K562 (cell line): Measurements from ENCODE around the gene ANK3. TPM values are rescaled to one million over a fixed set of nuclear protein-coding genes. Genes with fewer than 3 reads are reported as not detected.
A peak's percentile ranks its signal among the peaks of the same experiment; 100 is the strongest.

Experiments
- ADNP ChIP-seq: fragments of 200-800 bp; sonication (Bioruptor generic); IDR thresholded peaks from 2 replicates; pipeline ENCODE4 v1.6.1; 2016; ENCODE audit warnings: missing genetic modification characterization, missing compliant biosample characterization
- ARNT ChIP-seq, 2 experiments: fragments of 450-650 bp; IDR thresholded peaks; 2 replicates each; pipeline ENCODE4 v1.6.1; 2016; ENCODE audit warnings: mild to moderate bottlenecking in 1 of 2
- ATF7 ChIP-seq: fragments of 450-650 bp; IDR thresholded peaks from 2 replicates; pipeline ENCODE4 v1.7.1; 2014; ENCODE audit warnings: mild to moderate bottlenecking, moderate library complexity
- CCAR2 ChIP-seq: fragments of 200-400 bp; formaldehyde crosslinking; IDR thresholded peaks from 2 replicates; pipeline ENCODE4 v1.6.1; 2017; ENCODE audit warnings: mild to moderate bottlenecking, low read depth, low read length
- DDX20 ChIP-seq: fragments of 450-650 bp; IDR thresholded peaks from 2 replicates; pipeline ENCODE4 v1.6.1; 2016; ENCODE audit warnings: missing genetic modification characterization, low read depth, mild to moderate bottlenecking, missing compliant biosample characterization, moderate library complexity
- ESRRA ChIP-seq: fragments of 450-650 bp; IDR thresholded peaks from 2 replicates; pipeline ENCODE4 v1.6.1; 2014; ENCODE audit warnings: low read depth, mild to moderate bottlenecking, moderate library complexity, borderline replicate concordance
- GABPA ChIP-seq: fragments of 200-800 bp; sonication (Bioruptor generic); conservative IDR thresholded peaks from 2 replicates; pipeline ENCODE4 v1.6.1; 2016; ENCODE audit warnings: low read depth, missing genetic modification characterization, missing compliant biosample characterization
- JUN ChIP-seq, 2 experiments: sonication (generic) in 1 of 2; formaldehyde crosslinking in 1 of 2; IDR thresholded peaks; 2 replicates each; pipeline versions ENCODE4 v1.6.1 to v1.8.0; 2012 to 2022; ENCODE audit warnings: borderline replicate concordance in 2 of 2, mild to moderate bottlenecking in 2 of 2, improper control_type of control experiment in 1 of 2, low read depth in 1 of 2, low read length in 1 of 2, missing genetic modification reagents in 1 of 2
- KDM5B ChIP-seq: fragments of 200-600 bp; sonication (generic); IDR thresholded peaks from 2 replicates; pipeline ENCODE4 v1.6.1; 2012; ENCODE audit warnings: low read depth, mild to moderate bottlenecking, moderate library complexity, low read length, control low read depth, inconsistent platforms; ENCODE audit not compliant: insufficient replicate concordance
- MCM2 ChIP-seq: fragments of 450-650 bp; IDR thresholded peaks from 2 replicates; pipeline ENCODE4 v1.6.1; 2017; ENCODE audit warnings: low read depth, mild to moderate bottlenecking
- NELFE ChIP-seq: IDR thresholded peaks from 2 replicates; pipeline ENCODE4 v1.6.1; 2011; ENCODE audit warnings: mild to moderate bottlenecking; ENCODE audit not compliant: insufficient read depth, insufficient read length
- POLR2H ChIP-seq: IDR thresholded peaks from 2 replicates; pipeline ENCODE4 v1.6.1; 2016; ENCODE audit warnings: missing genetic modification characterization, low read depth, mild to moderate bottlenecking, control low read depth, missing compliant biosample characterization, moderate library complexity
- SAFB ChIP-seq: fragments of 200-400 bp; formaldehyde crosslinking; IDR thresholded peaks from 2 replicates; pipeline ENCODE4 v1.6.1; 2017; ENCODE audit warnings: low read depth, low read length, borderline replicate concordance
- SMAD2 ChIP-seq: fragments of 150-350 bp; IDR thresholded peaks from 2 replicates; pipeline ENCODE4 v1.6.1; 2014; ENCODE audit warnings: low read depth, mild to moderate bottlenecking, low read length
- SMAD3 ChIP-seq: fragments of 450-650 bp; formaldehyde crosslinking; conservative IDR thresholded peaks from 2 replicates; pipeline ENCODE4 v1.4.0; 2020; ENCODE audit warnings: mild to moderate bottlenecking
- SPI1 ChIP-seq: IDR thresholded peaks from 2 replicates; pipeline ENCODE4 v1.6.1; 2011; ENCODE audit warnings: low read depth, low read length, control low read depth, borderline replicate concordance
- TCFL5 ChIP-seq: fragments of 250-450 bp; sonication (Bioruptor Pico); conservative IDR thresholded peaks from 2 replicates; pipeline ENCODE4 v1.6.1; 2021; ENCODE audit warnings: mild to moderate bottlenecking, moderate library complexity, matching md5 sums
- ZNF174 ChIP-seq: fragments of 250-450 bp; sonication (Bioruptor Pico); IDR thresholded peaks from 2 replicates; pipeline ENCODE4 v1.4.0; 2020; ENCODE audit warnings: mild to moderate bottlenecking
- polyA plus RNA-seq, 8 experiments: library from polyadenylated mRNA; depleted of rRNA in 4 of 8; stranded (reverse) in 5 of 8; unstranded in 3 of 8; fragments of >200 nt; fragmentation: Nextera tagmentation in 2 of 8; fragmentation: Illumina TruSeq in 1 of 8; extraction: Ambion mirVana in 2 of 8; extraction: Trizol in 1 of 8; gene quantifications; 2 replicates each; pipeline versions ENCODE4 v1.2.1 to v1.2.3, GENCODE V29; 2011 to 2014; ENCODE audit warnings: inconsistent platforms in 1 of 8, missing spikeins in 1 of 8
- total RNA-seq, 7 experiments: library from RNA; depleted of rRNA in 6 of 7; stranded (reverse); fragments of >200 nt in 6 of 7; fragmentation: Illumina TruSeq in 2 of 7; extraction: Trizol in 2 of 7; gene quantifications; 2 replicates each; pipeline versions ENCODE4 v1.2.1 to v1.2.3, GENCODE V29; 2011 to 2021; ENCODE audit warnings: low replicate concordance in 1 of 7
- TF ChIP-seq, protein P1 (sequence below): fragments of 250-450 bp; sonication (Bioruptor Pico); IDR thresholded peaks from 2 replicates; pipeline ENCODE4 v1.8.0; 2021; ENCODE audit warnings: moderate library complexity, mild to moderate bottlenecking, inconsistent platforms
- TF ChIP-seq, protein P2 (sequence below): fragments of 250-450 bp; sonication (Bioruptor Pico); IDR thresholded peaks from 2 replicates; pipeline ENCODE4 v1.5.0; 2021; ENCODE audit warnings: mild to moderate bottlenecking, borderline replicate concordance
- TF ChIP-seq, protein P3 (sequence below): sonication (generic); formaldehyde crosslinking; IDR thresholded peaks from 2 replicates; pipeline ENCODE4 v1.8.0; 2022; ENCODE audit warnings: mild to moderate bottlenecking, missing genetic modification reagents
- TF ChIP-seq, protein P4 (sequence below), 2 experiments: fragments of 150-350 bp in 1 of 2; IDR thresholded peaks; 2 replicates each; pipeline ENCODE4 v1.6.1; 2012 to 2016; ENCODE audit warnings: low read depth in 2 of 2, low read length in 2 of 2, mild to moderate bottlenecking in 1 of 2, moderate library complexity in 1 of 2

The ANK3 gene
- total and polyA plus RNA-seq, 9 of the 15 experiments (the other 6 are each of a cell fraction or from before 2014, with no cell fraction given): 10.0 to 32.3 (median 17.9) TPM

DNA sequence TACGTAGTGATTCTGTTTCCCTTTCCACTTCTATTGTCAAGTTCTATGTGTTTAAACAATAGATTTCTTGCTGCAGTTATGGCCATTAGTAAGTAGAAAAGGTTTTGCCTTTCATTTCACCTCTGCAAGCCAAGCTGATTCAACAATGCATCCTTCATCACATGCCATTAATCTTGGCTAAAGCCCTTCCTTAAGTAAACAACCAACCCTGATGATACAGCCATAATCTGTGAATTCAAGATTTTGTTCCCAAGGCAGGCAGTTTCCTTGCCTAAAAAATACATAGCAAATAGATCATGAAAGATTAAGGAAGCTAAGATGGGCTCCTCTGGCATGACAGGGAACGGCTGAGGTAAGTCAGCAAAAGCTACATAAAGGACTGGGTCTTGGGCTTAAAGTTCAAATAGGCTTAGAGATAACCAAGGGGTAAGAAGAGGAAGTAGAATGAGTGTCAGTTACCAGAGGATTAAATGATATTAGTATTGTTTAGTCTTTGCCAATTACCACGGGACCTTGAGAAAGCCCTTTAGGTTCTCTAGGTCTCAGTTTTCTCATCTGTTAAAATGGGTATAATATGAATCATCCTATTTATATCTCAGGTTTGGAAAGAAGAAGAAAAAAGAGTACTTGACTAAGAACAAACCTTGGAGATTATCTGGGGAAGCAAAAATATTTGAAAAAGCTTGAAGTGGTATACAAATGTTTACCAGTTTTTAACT, 35.9 kb upstream of the ANK3 start (continued):
- 0 out of 2 replicates have a peak, but pooled peaks have one; percentile 29 for TF ChIP-seq POLR2H (tag)
- TF ChIP-seq SPI1: no peak
- peak; percentile 38; the same call in 1 of the 2 replicates for TF ChIP-seq DDX20 (tag)
- TF ChIP-seq ATF7: no peak
- no peak for TF ChIP-seq NELFE
- TF ChIP-seq ZNF174 (CRISPR knock-in tag): no peak
- no peak for TF ChIP-seq JUN (IDR thresholded peaks at IDR 0.05; ENCODE audit: borderline replicate concordance, low read depth, low read length)
- TF ChIP-seq JUN (CRISPR knock-in tag; IDR thresholded peaks at IDR 0.05; ENCODE audit: borderline replicate concordance): no peak
- TF ChIP-seq TCFL5 (CRISPR knock-in tag): no peak
- no peak for TF ChIP-seq SMAD3 (CRISPR knock-in tag)
- TF ChIP-seq GABPA: no peak
- TF ChIP-seq SMAD2: no peak
- TF ChIP-seq MCM2: no peak
- peak; percentile 80 for TF ChIP-seq ADNP (tag)
- TF ChIP-seq KDM5B: no peak
- TF ChIP-seq ARNT (IDR thresholded peaks at IDR 0.05): no peak
- peak; percentile 93 for TF ChIP-seq ESRRA
- TF ChIP-seq, protein P1, sequence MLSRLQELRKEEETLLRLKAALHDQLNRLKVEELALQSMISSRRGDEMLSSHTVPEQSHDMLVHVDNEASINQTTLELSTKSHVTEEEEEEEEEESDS (CRISPR knock-in tag): no peak
- no peak for TF ChIP-seq CCAR2
- TF ChIP-seq, protein P2, sequence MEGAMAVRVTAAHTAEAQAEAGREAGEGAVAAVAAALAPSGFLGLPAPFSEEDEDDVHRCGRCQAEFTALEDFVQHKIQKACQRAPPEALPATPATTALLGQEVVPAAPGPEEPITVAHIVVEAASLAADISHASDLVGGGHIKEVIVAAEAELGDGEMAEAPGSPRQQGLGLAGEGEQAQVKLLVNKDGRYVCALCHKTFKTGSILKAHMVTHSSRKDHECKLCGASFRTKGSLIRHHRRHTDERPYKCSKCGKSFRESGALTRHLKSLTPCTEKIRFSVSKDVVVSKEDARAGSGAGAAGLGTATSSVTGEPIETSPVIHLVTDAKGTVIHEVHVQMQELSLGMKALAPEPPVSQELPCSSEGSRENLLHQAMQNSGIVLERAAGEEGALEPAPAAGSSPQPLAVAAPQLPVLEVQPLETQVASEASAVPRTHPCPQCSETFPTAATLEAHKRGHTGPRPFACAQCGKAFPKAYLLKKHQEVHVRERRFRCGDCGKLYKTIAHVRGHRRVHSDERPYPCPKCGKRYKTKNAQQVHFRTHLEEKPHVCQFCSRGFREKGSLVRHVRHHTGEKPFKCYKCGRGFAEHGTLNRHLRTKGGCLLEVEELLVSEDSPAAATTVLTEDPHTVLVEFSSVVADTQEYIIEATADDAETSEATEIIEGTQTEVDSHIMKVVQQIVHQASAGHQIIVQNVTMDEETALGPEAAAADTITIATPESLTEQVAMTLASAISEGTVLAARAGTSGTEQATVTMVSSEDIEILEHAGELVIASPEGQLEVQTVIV (CRISPR knock-in tag): no peak
- TF ChIP-seq, protein P3, sequence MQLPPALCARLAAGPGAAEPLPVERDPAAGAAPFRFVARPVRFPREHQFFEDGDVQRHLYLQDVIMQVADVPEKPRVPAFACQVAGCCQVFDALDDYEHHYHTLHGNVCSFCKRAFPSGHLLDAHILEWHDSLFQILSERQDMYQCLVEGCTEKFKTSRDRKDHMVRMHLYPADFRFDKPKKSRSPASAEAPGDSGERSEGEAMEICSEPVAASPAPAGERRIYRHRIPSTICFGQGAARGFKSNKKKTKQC (CRISPR knock-in tag): no peak
- TF ChIP-seq SAFB: no peak
- TF ChIP-seq, protein P4, sequence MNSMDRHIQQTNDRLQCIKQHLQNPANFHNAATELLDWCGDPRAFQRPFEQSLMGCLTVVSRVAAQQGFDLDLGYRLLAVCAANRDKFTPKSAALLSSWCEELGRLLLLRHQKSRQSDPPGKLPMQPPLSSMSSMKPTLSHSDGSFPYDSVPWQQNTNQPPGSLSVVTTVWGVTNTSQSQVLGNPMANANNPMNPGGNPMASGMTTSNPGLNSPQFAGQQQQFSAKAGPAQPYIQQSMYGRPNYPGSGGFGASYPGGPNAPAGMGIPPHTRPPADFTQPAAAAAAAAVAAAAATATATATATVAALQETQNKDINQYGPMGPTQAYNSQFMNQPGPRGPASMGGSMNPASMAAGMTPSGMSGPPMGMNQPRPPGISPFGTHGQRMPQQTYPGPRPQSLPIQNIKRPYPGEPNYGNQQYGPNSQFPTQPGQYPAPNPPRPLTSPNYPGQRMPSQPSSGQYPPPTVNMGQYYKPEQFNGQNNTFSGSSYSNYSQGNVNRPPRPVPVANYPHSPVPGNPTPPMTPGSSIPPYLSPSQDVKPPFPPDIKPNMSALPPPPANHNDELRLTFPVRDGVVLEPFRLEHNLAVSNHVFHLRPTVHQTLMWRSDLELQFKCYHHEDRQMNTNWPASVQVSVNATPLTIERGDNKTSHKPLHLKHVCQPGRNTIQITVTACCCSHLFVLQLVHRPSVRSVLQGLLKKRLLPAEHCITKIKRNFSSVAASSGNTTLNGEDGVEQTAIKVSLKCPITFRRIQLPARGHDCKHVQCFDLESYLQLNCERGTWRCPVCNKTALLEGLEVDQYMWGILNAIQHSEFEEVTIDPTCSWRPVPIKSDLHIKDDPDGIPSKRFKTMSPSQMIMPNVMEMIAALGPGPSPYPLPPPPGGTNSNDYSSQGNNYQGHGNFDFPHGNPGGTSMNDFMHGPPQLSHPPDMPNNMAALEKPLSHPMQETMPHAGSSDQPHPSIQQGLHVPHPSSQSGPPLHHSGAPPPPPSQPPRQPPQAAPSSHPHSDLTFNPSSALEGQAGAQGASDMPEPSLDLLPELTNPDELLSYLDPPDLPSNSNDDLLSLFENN (IDR thresholded peaks at IDR 0.05; ENCODE audit: low read depth in 2 of 2, low read length in 2 of 2): no peak
